Glutamatergic neuron (in vitro differentiated cells): ENCODE data around the gene STK36. TPM values are rescaled to one million over a fixed set of nuclear protein-coding genes. Genes with fewer than 3 reads are reported as not detected.

Experiments used
- DNase-seq: peaks from one replicate; pipeline ENCODE4 v3.0.0; 2022
- H3K27ac Mint-ChIP-seq: one replicate; pipeline ENCODE4 v1.8.0; 2020; ENCODE audit warnings: mild to moderate bottlenecking, mixed read lengths, inconsistent platforms; ENCODE audit not compliant: unreplicated experiment
- H3K27me3 Mint-ChIP-seq: one replicate; pipeline ENCODE4 v1.8.0; 2020; ENCODE audit warnings: mild to moderate bottlenecking, moderate library complexity, mixed read lengths, inconsistent platforms; ENCODE audit not compliant: unreplicated experiment
- H3K36me3 Mint-ChIP-seq: one replicate; pipeline ENCODE4 v1.8.0; 2020; ENCODE audit warnings: mild to moderate bottlenecking, mixed read lengths, inconsistent platforms; ENCODE audit not compliant: unreplicated experiment
- H3K4me1 Mint-ChIP-seq: one replicate; pipeline ENCODE4 v1.8.0; 2020; ENCODE audit warnings: mild to moderate bottlenecking, low read depth, mixed read lengths, inconsistent platforms; ENCODE audit not compliant: unreplicated experiment
- H3K4me3 Mint-ChIP-seq: one replicate; pipeline ENCODE4 v1.8.0; 2020; ENCODE audit warnings: mild to moderate bottlenecking, mixed read lengths, inconsistent platforms; ENCODE audit not compliant: unreplicated experiment
- H3K9me3 Mint-ChIP-seq: one replicate; pipeline ENCODE4 v1.8.0; 2020; ENCODE audit warnings: mild to moderate bottlenecking, moderate library complexity, mixed read lengths, inconsistent platforms; ENCODE audit not compliant: unreplicated experiment
- total RNA-seq: library from RNA; stranded (reverse); fragmentation: NEBNext Ultra II Directional; extraction: Animal tissue kit (Norgen Biotek cat#: 25700); gene quantifications from one replicate; pipeline ENCODE4 v1.2.1, GENCODE V29; 2021; ENCODE audit not compliant: unreplicated experiment
- TF ChIP-seq, protein P1 (sequence below): fragments of 200-600 bp; sonication (generic); IDR thresholded peaks from one replicate; pipeline ENCODE4 v1.5.0; 2021; ENCODE audit not compliant: partially characterized antibody, unreplicated experiment

Gene STK36
- total RNA-seq, 1 donor from 2014 or later, result 101 TPM

DNA sequence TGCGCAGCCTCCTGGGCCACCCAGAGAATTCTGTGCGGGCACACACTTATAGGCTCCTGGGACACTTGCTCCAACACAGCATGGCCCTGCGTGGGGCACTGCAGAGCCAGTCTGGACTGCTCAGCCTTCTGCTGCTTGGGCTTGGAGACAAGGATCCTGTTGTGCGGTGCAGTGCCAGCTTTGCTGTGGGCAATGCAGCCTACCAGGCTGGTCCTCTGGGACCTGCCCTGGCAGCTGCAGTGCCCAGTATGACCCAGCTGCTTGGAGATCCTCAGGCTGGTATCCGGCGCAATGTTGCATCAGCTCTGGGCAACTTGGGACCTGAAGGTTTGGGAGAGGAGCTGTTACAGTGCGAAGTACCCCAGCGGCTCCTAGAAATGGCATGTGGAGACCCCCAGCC lies 27.0 kb downstream of the STK36 start:
- DNase-seq, result no peak
- TF ChIP-seq, protein P1, sequence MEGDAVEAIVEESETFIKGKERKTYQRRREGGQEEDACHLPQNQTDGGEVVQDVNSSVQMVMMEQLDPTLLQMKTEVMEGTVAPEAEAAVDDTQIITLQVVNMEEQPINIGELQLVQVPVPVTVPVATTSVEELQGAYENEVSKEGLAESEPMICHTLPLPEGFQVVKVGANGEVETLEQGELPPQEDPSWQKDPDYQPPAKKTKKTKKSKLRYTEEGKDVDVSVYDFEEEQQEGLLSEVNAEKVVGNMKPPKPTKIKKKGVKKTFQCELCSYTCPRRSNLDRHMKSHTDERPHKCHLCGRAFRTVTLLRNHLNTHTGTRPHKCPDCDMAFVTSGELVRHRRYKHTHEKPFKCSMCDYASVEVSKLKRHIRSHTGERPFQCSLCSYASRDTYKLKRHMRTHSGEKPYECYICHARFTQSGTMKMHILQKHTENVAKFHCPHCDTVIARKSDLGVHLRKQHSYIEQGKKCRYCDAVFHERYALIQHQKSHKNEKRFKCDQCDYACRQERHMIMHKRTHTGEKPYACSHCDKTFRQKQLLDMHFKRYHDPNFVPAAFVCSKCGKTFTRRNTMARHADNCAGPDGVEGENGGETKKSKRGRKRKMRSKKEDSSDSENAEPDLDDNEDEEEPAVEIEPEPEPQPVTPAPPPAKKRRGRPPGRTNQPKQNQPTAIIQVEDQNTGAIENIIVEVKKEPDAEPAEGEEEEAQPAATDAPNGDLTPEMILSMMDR, result no peak
- peaks cover 4% of the 10 kb centered on the region for H3K27me3 Mint-ChIP-seq
- H3K36me3 Mint-ChIP-seq, result no peaks in the 10 kb centered on the region
- peaks cover 2% of the 10 kb centered on the region for H3K9me3 Mint-ChIP-seq
- no peak overlapping the region for H3K4me3 Mint-ChIP-seq
- no peak overlapping the region for H3K27ac Mint-ChIP-seq
- H3K4me1 Mint-ChIP-seq, result peaks cover 3% of the 10 kb centered on the region

DNA sequence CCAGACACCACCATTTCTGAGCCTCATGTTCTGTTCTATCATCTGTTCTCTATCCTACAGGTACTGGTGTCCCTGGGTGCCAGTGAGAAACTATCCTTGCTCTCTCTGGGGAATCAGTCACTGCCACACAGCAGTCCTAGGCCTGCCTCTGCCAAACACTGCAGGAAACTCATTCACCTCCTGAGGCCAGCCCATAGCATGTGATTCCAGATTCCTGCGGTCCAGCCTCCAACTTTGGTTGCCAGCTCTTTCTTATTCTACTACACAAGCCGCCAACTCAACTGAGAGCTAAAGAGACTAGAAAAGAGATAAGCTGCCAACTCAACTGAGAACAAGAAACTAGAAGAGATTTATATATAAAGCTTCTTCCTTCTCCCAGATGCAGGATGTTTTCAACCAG lies 29.9 kb downstream of the STK36 start:
- Mint-ChIP-seq H3K27ac (no peak overlapping the region), H3K36me3 (no peaks in the 10 kb centered on the region), H3K27me3 (peaks cover 4% of the 10 kb centered on the region), H3K4me1 (no peaks in the 10 kb centered on the region), H3K9me3 (no peaks in the 10 kb centered on the region), H3K4me3 (no peak overlapping the region)
- DNase-seq, result no peak
- TF ChIP-seq, protein P1, result no peak

DNA sequence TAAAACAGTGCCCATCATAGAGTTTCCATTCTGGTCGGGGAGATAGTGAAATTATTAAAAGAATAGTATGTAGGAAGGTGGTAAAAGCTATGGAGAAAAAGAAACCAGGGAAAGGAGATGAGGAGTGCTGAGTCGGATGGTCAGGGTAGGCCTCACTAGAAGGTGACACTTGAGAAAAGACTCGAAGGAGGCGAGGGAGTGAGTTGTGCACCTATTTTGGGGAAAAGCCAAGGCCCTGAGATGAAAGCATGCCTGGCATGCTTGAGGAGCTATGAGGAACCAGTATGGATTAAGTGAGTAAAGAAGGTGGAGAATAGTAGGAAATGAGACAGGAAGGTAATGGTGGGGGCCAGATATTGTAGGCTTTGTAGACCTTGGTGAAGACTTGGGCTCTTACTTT lies 31.5 kb downstream of the STK36 start:
- Mint-ChIP-seq H3K9me3 (no peaks in the 10 kb centered on the region), H3K27ac (no peak overlapping the region), H3K27me3 (peaks cover 4% of the 10 kb centered on the region), H3K4me3 (no peak overlapping the region), H3K36me3 (no peaks in the 10 kb centered on the region), H3K4me1 (no peaks in the 10 kb centered on the region)
- DNase-seq, result no peak
- TF ChIP-seq, protein P1, result no peak

DNA sequence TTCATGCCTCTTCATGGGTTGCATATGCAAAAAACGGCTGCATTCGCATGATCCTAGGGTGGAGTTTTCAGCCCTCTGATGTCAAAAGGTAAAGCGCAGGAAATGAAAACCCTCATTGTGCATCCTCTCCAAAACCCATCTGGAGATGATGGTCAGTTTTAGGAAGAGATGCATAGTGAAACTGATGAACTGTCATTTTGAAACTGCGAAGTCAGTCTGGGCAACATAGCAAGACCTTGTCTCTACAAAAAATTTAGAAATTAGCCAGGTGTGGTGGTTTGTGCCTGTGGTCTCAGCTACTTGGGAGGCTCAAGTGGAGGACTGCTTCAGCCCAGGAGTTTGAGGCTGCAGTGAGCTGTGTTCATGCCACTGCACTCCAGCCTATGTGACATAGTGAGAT lies 36.2 kb downstream of the STK36 start:
- H3K36me3 Mint-ChIP-seq, result no peaks in the 10 kb centered on the region
- TF ChIP-seq, protein P1, result no peak
- DNase-seq, result no peak
- peaks cover 2% of the 10 kb centered on the region for H3K9me3 Mint-ChIP-seq
- no peak overlapping the region for H3K4me3 Mint-ChIP-seq
- H3K27me3 Mint-ChIP-seq, result peaks cover 7% of the 10 kb centered on the region
- no peaks in the 10 kb centered on the region for H3K4me1 Mint-ChIP-seq
- no peak overlapping the region for H3K27ac Mint-ChIP-seq

DNA sequence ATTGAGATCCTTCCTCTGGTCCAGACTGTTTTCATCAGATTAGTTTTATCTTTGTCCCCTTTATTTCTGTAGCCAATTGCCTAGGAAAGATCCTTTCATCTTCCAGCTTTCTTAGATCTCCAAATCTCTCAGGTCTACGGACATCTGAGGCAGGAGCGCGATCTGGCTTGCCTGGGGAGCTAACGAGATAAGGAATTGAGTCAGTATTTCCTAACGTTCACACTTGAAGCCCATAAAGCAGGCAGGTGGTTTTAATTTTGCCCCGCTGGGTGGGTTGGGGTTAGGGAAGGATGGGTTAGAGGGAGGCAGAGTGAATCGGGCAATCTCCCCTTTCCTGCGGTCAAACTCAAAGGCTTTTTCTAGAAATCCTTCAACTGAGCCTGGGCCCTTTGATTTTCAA lies 38.0 kb downstream of the STK36 start:
- no peak overlapping the region for H3K27ac Mint-ChIP-seq
- TF ChIP-seq, protein P1, result no peak
- peaks cover 2% of the 10 kb centered on the region for H3K9me3 Mint-ChIP-seq
- peak overlapping the region; percentile 83 for H3K4me3 Mint-ChIP-seq
- no peak for DNase-seq
- no peaks in the 10 kb centered on the region for H3K4me1 Mint-ChIP-seq
- no peaks in the 10 kb centered on the region for H3K36me3 Mint-ChIP-seq
- peaks cover 3% of the 10 kb centered on the region for H3K27me3 Mint-ChIP-seq
